GM06990 (cell line): ENCODE data around the gene SLCO2A1.

ENCODE experiments used
- DNase-seq: peaks from one replicate; pipeline ENCODE4 v3.0.0-alpha.2; 2011; ENCODE audit not compliant: insufficient read length; ENCODE audit errors: extremely low read depth
- H3K27me3 ChIP-seq: replicated peaks from 2 replicates; pipeline ENCODE4 v1.6.0; 2011; ENCODE audit warnings: low read length; ENCODE audit not compliant: control insufficient read depth, insufficient read depth
- H3K36me3 ChIP-seq: 2 replicates; pipeline ENCODE4 v1.5.1; 2011; ENCODE audit warnings: low read length; ENCODE audit not compliant: control insufficient read depth, insufficient read depth
- H3K4me3 ChIP-seq: replicated peaks from 2 replicates; pipeline ENCODE4 v1.5.1; 2011; ENCODE audit warnings: low read depth, mild to moderate bottlenecking, control low read depth, low read length
- CTCF ChIP-seq: IDR thresholded peaks from 2 replicates; pipeline ENCODE4 v1.5.1; 2011; ENCODE audit warnings: low read length, control low read depth, mild to moderate bottlenecking, inconsistent platforms; ENCODE audit not compliant: insufficient read depth, poor library complexity, severe bottlenecking

SLCO2A1 gene

DNA sequence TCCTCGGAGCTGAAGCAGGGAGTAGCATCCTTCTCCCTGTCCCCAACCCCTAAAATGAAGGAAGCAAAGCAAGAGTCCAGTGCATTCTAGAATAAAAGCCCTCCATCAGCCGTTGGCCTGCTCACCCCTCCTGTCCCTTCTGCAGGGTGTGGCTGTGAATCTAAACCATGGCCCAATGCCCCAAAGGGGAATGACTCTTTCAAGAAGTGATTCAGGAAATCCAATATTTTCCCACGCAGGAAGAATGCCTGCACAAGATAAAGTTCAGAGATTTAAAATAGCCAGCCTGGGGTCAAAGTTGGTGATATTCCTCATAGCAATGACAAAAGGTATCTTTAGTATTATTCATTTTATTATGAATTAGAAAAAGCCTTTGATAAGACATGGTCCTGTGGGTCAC lies 38.5 kb downstream of the SLCO2A1 start:
- H3K27me3 ChIP-seq = peaks cover 2% of the 10 kb centered on the region
- H3K36me3 ChIP-seq = no peaks in the 10 kb centered on the region
- no peak for TF ChIP-seq CTCF
- no peak for DNase-seq
- no peak overlapping the region for H3K4me3 ChIP-seq

GRCh38 chr3:133989936-133990702 lies 39.6 kb downstream of the SLCO2A1 start:
- Histone ChIP-seq H3K27me3 (peaks cover 2% of the 10 kb centered on the region), H3K4me3 (no peak overlapping the region), H3K36me3 (no peaks in the 10 kb centered on the region)
- no peak for DNase-seq
- no peak for TF ChIP-seq CTCF

DNA sequence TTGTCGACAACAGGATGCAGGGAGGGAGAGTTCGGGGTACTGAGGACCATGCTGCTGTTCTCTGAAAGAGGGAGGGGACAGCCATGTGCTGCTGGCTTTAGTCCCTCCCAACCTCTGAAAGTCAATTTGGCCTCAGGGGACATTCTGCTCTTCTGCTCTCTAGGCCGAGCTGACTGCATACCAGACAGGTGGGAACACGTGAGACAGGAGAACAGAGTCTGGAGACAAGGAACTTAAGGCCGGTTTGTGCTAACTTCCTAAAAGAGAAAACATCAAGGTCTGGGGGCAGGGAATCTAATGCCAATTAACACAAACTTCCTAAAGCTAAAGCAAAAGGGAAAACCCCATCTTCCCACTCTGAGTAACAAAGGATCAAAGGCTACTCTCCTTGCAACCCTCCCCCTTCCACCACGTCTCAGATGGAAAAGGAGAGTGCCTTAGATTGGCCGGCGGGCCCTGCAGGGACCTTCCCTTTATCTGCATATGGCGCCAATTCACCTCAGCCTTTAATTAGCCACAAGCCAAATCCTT lies 41.0 kb downstream of the SLCO2A1 start:
- no peak overlapping the region for H3K4me3 ChIP-seq
- DNase-seq = no peak
- peaks cover 2% of the 10 kb centered on the region for H3K27me3 ChIP-seq
- TF ChIP-seq CTCF = no peak
- no peaks in the 10 kb centered on the region for H3K36me3 ChIP-seq

GRCh38 chr3:133987948-133988484 lies 41.7 kb downstream of the SLCO2A1 start:
- TF ChIP-seq CTCF = no peak
- H3K4me3 ChIP-seq = no peak overlapping the region
- peaks cover 2% of the 10 kb centered on the region for H3K27me3 ChIP-seq
- no peak for DNase-seq
- H3K36me3 ChIP-seq = no peaks in the 10 kb centered on the region

DNA sequence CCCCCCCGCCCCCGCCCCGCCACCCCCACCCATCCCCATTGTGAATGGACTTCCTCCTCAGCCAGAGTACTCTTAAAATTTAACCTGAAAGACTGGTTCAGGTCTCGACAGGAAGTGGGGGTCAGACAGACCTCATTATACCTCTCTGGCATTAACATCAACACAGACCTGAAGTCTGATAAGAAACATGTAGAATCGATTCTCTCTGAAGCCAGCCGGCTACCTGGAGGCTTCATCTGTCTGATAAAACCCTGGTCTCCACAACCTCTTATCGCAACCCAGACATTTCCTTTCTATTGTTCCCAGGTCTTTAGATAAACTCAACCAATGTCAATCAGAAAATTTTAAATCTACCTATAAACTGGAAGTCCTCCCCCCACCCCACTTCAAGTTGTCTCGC lies 42.6 kb downstream of the SLCO2A1 start:
- no peaks in the 10 kb centered on the region for H3K36me3 ChIP-seq
- TF ChIP-seq CTCF = no peak
- no peaks in the 10 kb centered on the region; the same call in 1 of the 2 replicates for H3K27me3 ChIP-seq
- no peak for DNase-seq
- no peak overlapping the region for H3K4me3 ChIP-seq

DNA sequence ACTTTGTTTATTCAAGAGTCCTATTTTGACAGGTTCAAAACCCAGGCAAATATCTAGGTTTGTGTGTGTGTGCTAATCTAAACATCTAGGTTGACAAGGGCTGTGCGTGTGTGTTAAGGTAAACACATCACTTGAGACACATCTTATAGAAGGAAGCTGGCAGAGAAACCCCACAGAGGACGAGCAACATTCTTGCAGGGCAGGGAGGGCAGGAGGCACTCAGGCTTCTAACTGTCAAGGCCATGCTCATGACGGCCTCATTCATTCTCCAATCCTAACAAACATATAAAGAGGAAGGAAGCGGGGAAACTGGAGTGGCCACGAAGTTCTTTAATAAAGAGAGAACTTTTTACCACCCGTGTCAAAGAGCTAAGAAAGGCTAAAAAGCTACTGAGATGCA lies 43.4 kb downstream of the SLCO2A1 start:
- H3K4me3 ChIP-seq = no peak overlapping the region
- H3K27me3 ChIP-seq = no peaks in the 10 kb centered on the region; the same call in 1 of the 2 replicates
- no peak for DNase-seq
- H3K36me3 ChIP-seq = no peaks in the 10 kb centered on the region
- TF ChIP-seq CTCF = no peak
